NCI-H128 (cell line): ENCODE results near the gene TSPAN14.

Experiments used
- DNase-seq: peaks from one replicate; lab custom pipeline; 2025; ENCODE audit not compliant: unreplicated experiment; lab: John Stamatoyannopoulos, UW

The TSPAN14 gene

GRCh38 chr10:80454513-80455460, 677 bp downstream of the TSPAN14 start:
- DNase-seq = no peak

DNA sequence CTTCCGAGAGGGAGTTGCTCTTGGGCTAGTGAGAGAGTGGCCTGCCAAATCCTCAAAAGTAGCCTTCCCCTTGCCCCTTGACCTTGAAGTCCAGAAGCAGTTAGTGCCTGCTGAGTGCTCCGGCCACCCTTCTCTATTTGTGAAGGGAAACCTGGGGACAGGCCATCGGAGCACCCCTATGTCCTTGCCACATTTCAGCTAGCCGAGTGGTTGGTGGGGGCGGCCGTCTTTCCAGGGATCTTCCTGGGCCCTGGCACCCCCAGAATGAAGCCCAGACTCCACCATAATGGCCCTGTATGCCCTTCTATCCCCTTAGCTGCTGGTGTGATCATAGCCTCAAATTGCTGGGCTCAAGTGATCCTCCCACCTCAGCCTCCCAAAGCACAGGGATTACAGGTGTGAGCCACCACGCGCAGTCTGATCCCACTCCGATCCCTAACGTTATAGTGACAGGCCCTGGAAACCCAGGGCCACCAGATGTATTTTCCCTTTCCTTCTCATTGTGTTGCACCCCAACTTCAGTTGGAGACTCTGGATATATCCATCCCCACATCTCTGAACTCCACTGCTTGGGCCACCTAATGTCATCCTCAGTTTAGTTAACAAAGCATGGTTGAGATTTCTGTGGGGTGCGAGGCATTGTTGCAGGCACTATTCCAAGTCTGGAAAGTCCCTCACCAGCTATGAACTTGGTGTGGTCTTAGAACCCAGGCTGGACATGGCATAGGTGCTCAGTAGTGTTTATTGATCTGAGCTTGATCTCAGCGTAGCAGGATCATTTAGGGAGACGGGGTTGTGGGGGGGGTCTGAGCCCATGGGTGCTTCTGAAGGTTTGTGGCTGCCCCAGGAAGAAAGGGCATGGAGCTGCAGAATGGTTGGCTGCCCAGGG, 1.6 kb downstream of the TSPAN14 start:
- no peak for DNase-seq

DNA sequence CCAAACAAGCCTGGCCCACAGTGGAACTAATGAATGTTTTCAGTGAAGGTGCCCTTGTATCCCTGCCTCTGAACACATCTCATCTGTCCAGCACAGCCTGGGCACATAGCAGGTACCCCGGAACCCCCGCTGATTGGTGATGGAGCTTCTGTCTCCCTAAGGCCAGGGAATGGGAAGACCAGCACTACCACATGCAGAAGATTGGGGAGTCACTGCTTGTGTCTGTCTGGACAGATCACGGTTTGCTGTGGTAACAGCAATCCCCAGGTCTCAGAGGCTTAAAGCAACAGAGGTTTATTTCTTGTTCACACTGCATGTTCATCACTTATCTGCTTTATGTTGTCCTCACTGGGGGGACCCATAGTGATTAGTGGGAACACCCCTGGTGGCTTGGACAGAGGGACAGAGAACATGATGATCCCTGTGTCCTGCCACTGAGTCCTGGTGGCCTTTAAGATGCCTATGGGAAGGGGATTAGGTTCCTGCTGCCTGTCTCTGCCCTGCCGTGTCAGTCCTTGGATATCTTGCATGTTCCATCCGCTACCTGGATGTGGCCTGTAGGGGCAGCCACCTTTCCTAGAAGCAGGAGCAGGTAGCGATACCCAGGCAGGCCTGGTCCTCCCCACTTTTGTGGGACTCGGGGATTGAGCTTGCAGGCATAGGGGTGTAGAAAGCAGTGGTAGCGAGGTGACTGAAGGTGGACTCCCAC, 3.6 kb downstream of the TSPAN14 start:
- no peak for DNase-seq

- DNase-seq = no peak
These were observed 4.1 kb downstream of the TSPAN14 start for GRCh38 chr10:80458263-80458625.

- DNase-seq = no peak
These were observed 4.5 kb downstream of the TSPAN14 start for GRCh38 chr10:80458638-80459037.

DNA sequence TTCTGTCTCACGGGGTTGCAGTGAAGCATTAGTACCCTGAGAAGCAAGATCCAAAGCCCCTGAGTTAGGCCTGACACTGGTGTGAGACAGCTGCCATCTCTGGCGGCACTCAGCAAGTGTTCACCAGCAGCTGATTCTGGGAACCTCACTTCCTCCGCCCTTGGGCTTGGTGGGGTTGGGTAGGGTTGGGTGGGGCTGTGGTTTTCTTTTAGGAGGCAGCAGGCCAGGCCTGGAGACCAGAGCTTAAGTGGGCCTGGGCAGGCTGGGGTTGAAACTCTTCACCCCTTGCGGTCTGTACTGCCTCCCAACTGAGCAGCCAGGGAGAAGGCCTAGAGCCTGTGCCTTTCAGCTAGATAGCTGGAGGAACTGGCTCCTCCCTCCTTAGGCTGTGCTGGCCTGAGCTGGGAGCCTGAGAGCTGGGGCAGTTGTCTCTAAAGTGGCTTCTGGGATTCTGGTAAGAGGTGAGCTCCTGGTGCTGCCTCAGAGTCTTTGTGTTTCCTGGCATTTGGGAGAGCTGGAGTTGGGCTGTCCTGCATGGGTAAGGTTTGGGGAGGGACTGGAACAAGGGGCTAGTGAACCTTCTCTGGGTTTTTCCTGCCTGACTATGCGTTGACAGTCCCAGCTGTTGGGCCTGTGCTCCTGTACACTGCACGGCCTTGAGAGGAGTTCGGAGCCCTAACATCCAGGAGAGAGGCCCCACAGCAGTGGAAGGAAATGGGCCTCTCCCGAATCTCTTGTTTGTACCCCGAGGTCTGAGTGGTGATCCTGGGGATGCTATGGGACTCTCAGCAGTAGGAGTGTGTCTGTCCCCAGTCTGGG, 5.1 kb downstream of the TSPAN14 start:
- DNase-seq = no peak

GRCh38 chr10:80460399-80461207, 6.5 kb downstream of the TSPAN14 start:
- DNase-seq = peak; percentile 24

- DNase-seq = no peak
These were observed 7.4 kb downstream of the TSPAN14 start for GRCh38 chr10:80461208-80462183.

DNA sequence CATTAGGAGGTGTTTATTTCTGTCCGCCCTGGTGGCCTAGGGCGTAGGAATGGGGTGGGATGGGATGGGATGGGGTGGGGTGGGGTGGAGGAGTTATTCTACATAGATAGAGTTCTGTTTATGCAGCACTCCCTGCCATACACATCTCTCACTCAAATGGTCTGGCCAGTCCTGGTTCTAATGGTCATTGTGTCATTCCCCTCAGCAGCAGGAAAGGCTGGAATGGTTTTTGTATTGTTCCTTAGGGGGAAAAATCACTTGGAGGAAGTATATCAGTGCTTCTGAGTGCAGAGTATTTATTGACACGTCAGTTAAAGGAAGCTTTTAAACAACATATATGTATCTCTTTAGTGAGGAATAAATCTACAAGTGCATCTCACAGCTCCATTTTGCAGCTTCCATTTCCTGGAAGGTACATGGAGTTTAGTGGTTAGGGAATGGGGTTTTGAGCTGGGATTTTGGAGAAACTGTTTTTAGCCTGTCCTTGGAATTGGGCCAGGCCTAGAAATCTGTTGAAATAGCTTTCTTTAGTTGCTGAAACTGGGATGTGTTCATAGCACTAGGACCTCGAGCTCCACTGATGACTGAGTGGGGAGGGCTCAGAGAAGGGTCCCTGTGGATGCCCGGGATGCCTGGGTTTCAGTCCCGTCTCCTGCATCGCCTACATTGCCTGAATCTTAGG, 8.3 kb downstream of the TSPAN14 start:
- no peak for DNase-seq

DNA sequence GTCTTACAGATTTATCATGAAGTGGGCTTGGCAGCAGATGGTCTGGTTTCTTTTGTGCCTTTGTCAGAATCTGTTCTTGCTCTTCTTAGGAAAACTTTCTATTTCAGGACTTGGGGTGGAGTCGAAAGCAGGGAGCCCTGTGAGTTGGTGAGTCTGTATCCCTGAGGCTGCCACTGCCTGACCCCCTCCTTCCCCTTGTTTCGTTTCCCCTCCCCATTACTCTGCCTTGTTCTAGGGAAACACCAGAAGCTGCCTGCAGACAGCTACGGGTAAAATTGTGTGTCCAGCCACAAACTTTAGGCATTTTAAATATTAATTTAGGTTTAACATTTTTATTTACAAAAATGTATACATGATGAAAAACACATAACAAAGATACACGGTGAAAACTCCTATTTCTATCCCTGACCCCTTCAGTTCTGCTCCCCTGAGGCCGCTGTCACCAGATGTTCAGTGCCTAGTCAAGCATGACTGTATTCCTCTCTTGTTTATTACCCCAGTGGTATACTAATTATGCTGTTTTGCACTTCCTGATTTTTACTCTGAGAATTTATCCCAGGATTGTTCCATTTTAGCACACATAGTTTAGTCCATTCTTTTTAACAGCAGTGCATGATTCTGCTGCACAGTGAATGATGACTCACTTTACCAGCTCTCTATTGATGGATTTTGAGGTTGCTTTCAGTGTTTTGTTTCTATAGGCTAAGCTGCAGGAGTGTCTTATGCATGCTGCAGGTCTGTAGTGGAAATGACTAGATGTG, 9.1 kb downstream of the TSPAN14 start:
- DNase-seq = no peak

DNA sequence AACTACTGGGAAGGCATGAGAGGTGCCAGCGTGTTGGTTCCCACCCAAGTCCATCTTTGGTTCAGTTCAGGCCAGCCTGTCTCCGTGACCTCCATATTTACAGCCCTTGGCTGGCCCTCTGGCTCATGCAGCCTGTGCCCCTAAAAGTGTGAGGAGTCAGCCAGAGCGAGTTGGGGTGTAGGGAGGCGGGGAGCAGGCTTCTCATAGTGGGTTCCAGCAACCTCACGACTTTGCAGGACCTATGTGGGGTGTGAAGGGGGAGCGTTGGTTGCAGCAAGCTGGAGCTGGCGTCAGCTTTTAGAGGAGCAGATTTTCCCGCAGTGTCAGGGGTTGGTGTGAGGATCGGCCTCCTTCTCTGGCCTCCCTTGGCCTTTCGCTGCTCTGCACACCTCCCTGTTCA, 9.8 kb downstream of the TSPAN14 start:
- no peak for DNase-seq

DNA sequence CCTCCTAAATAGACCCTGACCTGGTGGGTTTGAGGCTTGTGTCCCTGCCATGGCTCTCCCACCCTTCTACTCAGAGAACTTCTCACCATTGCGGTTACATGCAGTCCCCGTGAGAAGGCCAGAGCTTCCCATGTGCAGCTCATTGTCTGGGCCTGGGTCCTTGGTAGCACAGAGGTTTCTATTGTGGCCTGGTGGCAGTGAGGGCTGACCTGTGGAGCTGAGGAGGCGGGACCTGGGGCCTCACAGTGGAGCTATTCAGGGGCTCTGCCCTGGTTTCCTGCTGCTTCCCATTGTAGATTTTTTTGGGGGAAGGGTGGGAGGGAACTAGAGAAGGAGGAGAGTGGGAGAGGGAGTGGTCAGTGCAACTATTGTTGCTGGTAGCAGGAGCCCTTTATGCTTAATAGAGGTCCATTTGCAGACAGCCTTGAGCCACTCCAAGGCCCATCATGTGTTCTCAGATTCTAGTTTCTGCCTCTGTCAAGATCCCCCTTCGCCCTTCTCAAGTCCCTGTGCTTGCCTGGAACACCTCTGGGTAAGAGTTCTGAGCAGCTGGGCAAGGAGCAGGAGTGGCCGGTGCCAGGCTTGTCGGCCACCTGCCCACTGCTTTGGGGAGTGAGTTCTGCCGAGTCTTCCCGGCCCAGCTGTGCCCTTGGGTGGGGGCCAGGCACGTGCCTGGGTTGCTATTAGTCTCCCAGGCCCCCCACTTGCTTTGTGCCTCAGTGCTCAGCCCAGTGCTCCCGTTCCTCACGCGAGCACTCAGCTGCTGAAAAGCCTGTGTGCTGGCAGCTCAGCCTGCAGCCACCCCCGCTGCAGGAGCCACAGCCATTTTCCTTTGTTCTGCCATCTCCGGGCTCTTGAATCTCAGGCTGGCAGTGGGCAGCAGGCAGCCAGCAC, 10.7 kb downstream of the TSPAN14 start:
- no peak for DNase-seq

DNA sequence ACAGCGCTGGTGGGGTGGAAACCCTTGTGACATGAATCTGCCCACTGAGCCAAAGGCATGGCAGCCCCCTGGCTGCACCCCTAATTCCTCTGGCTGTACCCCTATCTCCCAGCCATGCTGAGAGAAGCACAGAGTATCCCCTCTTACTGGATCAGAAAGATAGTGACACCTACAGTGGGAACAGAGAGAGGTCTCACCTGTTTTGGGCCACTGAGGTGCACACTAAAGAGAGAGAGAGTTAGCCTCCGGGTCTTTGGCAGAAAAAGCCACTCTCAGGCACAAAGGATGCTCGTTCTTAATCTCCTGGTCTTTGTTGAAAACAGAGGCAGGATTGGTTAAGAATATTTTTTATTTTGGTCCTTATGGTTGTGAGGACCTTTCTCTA, 11.3 kb downstream of the TSPAN14 start:
- DNase-seq = no peak

DNA sequence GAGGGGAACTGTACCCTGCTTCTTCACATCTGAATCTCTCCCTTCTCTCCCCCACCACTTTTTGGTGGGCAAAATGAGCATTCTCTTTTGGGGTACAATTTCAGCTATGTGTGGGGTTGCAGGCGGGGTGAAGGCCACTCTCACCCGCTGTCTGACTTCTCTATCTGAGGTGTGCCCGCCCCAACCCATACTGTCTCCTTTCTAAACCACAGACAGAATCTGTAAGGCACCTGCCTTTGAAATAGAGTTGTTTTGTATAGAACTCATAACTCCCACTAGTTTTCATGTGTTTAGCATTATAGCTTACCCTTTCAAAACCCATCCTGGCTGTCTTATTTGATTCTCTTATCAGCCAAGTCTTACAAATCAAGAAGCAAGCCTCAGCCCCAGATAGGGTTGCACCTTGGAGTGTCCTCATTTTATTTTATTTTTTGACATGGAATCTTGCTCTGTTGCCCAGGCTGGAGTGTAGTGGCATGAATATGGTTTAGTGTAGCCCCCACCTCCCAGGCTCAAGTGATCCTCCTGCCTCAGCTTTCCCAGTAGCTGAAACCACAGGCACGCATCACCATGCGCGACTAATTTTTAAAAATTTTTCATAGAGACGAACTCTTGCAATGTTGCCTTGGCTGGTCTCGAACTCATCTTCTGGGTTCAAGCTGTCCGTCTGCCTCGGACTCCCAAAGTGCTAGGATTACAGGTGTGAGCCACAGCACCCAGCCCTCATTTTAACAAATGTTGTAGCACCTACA, 11.9 kb downstream of the TSPAN14 start:
- no peak for DNase-seq

DNA sequence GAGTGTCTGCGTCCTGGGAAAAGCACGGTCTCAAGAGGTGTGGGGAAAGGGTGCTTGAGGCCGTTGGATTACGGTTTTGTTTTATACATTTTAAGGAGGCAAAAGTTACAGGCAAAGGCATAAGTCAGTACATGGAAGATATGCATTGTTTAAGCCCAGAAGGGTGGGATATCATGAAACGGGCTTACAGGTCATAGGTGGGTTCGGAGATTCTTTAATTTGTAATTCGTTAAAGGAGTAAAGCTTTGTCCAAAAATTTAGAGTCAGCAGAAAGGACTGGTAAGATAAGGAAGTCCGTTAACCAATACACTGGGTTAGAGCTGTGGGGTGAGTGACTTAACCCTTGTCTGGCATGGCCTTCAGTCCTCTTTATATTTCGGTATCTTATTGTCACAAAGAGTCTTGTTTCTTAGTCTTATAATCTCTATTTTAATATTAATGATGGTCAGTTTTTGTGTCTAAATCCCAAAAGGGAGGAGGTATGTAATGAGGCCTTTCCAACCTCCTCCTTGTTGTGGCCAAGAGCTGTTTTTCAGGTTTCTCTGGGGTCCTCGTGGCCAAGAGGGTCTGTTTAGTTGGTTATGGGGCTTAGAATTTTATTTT, 12.7 kb downstream of the TSPAN14 start:
- no peak for DNase-seq
